ENCODE measurements around the gene KRT74. TPM values are rescaled to one million over a fixed set of nuclear protein-coding genes. Genes with fewer than 3 reads are reported as not detected.

Gene KRT74
- total and polyA plus RNA-seq, 9 of the 15 experiments (the other 6 are each of a cell fraction or from before 2014, with no cell fraction given): not detected

DNA sequence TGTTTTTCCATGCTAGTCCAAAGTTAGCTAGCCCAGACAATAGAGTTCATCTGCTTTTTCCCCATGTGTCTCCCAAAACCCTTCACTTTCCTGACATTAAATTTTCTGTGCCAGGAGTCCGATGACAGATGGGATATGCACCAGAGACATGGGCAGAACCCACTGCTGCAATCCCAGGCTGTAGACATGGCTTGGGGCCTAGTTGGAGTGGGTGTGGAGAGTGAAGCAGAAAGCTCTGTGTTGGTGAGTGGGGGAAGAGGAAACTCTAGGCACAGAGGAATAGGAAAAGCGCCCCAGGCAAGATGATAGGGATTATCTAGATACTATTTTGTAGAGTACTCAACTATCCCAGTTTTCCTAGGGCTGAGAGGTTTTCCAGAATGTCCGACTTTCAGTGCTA, 4.8 kb upstream of the KRT74 start:
- no peak overlapping the region for H3K4me3 ChIP-seq
- no peak overlapping the region for H3K9ac ChIP-seq (ENCODE audit: insufficient read depth in 1 of 2, low read depth in 2 of 2, low read length in 2 of 2)
- ATAC-seq (no peak), DNase-seq (ENCODE audit: extremely low read depth in 1 of 4, low spot score in 3 of 4) (no peak), FAIRE-seq (no peak)
- intact Hi-C loops (cut with micrococcal nuclease): no loop called here
- in situ Hi-C loops (cut with MboI): no loop called here
- no peak overlapping the region for H3K27ac ChIP-seq (ENCODE audit: extremely low read depth, low read depth, low read length)
- H3K9me1 ChIP-seq (ENCODE audit: control insufficient read depth, insufficient read depth, low read length): no peaks in the 10 kb centered on the region
- peaks cover 8% of the 10 kb centered on the region for H4K20me1 ChIP-seq (replicated peaks; ENCODE audit: control insufficient read depth, insufficient read depth, low read length)
- POLR2A ChIA-PET: interaction anchor here (0.6 to 1.1 kb wide), 2 partner anchors 295 to 298 kb away, joined by 3 read pairs; no protein-coding TSS in a partner anchor
- peaks cover 0 to under 1% of the 10 kb centered on the region in 2 experiments; a peak in 1 of 5 replicates for H3K4me1 ChIP-seq (replicated peaks in 1 of 2; ENCODE audit: control insufficient read depth in 2 of 2, insufficient read depth in 2 of 2, low read length in 2 of 2)
- no peaks in the 10 kb centered on the region for H3K79me2 ChIP-seq (ENCODE audit: control insufficient read depth, insufficient read depth, low read length)
- no peaks in the 10 kb centered on the region for H3K36me3 ChIP-seq (ENCODE audit: control insufficient read depth, insufficient read depth, low read length)
- 0% methylated on average over 3 of the region's 3 CpGs for WGBS (ENCODE audit: insufficient coverage, low coverage, missing lambda C conversion rate)
- no peak overlapping the region for H2AFZ ChIP-seq (ENCODE audit: low read depth, low read length)
- TF ChIP-seq, protein P1, sequence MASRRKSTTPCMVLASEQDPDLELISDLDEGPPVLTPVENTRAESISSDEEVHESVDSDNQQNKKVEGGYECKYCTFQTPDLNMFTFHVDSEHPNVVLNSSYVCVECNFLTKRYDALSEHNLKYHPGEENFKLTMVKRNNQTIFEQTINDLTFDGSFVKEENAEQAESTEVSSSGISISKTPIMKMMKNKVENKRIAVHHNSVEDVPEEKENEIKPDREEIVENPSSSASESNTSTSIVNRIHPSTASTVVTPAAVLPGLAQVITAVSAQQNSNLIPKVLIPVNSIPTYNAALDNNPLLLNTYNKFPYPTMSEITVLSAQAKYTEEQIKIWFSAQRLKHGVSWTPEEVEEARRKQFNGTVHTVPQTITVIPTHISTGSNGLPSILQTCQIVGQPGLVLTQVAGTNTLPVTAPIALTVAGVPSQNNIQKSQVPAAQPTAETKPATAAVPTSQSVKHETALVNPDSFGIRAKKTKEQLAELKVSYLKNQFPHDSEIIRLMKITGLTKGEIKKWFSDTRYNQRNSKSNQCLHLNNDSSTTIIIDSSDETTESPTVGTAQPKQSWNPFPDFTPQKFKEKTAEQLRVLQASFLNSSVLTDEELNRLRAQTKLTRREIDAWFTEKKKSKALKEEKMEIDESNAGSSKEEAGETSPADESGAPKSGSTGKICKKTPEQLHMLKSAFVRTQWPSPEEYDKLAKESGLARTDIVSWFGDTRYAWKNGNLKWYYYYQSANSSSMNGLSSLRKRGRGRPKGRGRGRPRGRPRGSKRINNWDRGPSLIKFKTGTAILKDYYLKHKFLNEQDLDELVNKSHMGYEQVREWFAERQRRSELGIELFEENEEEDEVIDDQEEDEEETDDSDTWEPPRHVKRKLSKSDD (conservative IDR thresholded peaks at IDR 0.05; ENCODE audit: low read length): no peak
- no peak for TF ChIP-seq NR1H2 (CRISPR knock-in tag; IDR thresholded peaks at IDR 0.05)
- no peak for TF ChIP-seq ZNF277 (CRISPR knock-in tag; IDR thresholded peaks at IDR 0.05; ENCODE audit: borderline replicate concordance)
- no peak overlapping the region for H3K4me2 ChIP-seq (ENCODE audit: insufficient read depth, low read length)
- no peaks in the 10 kb centered on the region for H3K9me3 ChIP-seq (replicated peaks; ENCODE audit: control insufficient read depth, insufficient read depth, low read depth, low read length)
- peaks cover 34 to 57% of the 10 kb centered on the region in 2 experiments; a peak in 4 of 5 replicates for H3K27me3 ChIP-seq (ENCODE audit: control insufficient read depth in 2 of 2, insufficient read depth in 2 of 2, low read length in 2 of 2)
- BruUV-seq (replicated peaks): no TSS peak
- CTCF ChIA-PET (ENCODE audit: low intra/inter-chr PET ratio): interaction anchor here (0.6 kb wide), 1 partner anchor 296 kb away, joined by 3 read pairs; no protein-coding TSS in a partner anchor
